ENCODE results near the gene SLC12A3.
A peak's percentile ranks its signal among the peaks of the same experiment; 100 is the strongest.

Gene SLC12A3

DNA sequence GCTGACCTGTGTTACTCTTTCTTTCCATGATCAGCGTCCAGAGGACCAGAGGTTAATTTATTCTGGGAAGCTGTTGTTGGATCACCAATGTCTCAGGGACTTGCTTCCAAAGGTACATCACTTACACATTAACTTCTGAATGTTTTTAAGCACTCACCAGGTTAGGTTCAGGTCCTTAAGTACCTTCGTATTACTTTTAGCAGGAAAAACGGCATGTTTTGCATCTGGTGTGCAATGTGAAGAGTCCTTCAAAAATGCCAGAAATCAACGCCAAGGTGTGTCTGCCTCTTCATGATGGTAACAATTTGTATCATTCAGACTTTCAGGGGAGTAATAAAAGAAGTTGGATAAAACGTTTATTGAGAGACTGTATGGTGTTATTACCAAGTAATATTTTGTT is 70.2 kb downstream of the SLC12A3 start:
- TF ChIP-seq ZFX (IDR thresholded peaks at IDR 0.05; ENCODE audit: borderline replicate concordance), result no peak
- TF ChIP-seq, protein P1, sequence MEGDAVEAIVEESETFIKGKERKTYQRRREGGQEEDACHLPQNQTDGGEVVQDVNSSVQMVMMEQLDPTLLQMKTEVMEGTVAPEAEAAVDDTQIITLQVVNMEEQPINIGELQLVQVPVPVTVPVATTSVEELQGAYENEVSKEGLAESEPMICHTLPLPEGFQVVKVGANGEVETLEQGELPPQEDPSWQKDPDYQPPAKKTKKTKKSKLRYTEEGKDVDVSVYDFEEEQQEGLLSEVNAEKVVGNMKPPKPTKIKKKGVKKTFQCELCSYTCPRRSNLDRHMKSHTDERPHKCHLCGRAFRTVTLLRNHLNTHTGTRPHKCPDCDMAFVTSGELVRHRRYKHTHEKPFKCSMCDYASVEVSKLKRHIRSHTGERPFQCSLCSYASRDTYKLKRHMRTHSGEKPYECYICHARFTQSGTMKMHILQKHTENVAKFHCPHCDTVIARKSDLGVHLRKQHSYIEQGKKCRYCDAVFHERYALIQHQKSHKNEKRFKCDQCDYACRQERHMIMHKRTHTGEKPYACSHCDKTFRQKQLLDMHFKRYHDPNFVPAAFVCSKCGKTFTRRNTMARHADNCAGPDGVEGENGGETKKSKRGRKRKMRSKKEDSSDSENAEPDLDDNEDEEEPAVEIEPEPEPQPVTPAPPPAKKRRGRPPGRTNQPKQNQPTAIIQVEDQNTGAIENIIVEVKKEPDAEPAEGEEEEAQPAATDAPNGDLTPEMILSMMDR (IDR thresholded peaks at IDR 0.05), result no peak
- H3K27ac ChIP-seq, result 0 out of 2 replicates have a peak overlapping the region, but pooled peaks have one; percentile 91

DNA sequence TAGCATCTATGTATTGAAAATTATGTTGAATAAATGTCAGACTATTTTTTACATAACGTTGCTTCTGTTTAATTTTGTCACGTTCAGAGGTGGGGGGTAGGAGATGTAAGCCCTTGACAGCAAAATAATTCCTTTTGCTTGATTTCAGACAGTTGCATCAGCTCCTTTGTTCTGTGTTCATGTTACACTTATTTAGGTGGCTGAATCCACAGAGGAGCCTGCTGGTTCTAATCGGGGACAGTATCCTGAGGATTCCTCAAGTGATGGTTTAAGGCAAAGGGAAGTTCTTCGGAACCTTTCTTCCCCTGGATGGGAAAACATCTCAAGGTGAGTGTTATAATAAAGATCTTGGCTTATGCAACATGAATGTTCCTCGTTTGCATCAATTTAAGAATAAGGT is 71.5 kb downstream of the SLC12A3 start:
- H3K27ac ChIP-seq, result peak overlapping the region; percentile 15; the same call in 1 of the 2 replicates
- no peak for TF ChIP-seq ZFX (IDR thresholded peaks at IDR 0.05; ENCODE audit: borderline replicate concordance)
- TF ChIP-seq, protein P1 (IDR thresholded peaks at IDR 0.05), result no peak

DNA sequence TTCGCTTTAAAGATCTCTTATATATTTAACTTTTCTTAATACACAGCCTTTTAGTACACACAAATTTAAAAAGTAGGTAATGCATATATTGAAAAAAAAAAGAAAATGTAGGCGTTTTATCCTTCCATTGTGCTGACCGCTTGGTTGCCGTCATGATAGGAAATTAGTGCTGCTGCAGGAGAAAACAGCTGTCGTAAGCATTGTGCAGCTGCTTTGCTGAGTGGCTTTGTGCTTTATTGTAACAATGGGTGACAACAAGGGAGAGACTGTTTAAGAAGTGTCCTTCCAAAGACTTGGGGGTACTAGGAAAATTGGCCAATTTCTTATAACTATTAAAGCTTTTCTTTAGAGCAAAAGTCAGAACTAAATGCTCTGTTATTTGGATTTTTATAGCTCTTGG is 71.9 kb downstream of the SLC12A3 start:
- peak overlapping the region; percentile 15; the same call in 1 of the 2 replicates for H3K27ac ChIP-seq
- no peak for TF ChIP-seq ZFX (IDR thresholded peaks at IDR 0.05; ENCODE audit: borderline replicate concordance)
- TF ChIP-seq, protein P1 (IDR thresholded peaks at IDR 0.05), result no peak

DNA sequence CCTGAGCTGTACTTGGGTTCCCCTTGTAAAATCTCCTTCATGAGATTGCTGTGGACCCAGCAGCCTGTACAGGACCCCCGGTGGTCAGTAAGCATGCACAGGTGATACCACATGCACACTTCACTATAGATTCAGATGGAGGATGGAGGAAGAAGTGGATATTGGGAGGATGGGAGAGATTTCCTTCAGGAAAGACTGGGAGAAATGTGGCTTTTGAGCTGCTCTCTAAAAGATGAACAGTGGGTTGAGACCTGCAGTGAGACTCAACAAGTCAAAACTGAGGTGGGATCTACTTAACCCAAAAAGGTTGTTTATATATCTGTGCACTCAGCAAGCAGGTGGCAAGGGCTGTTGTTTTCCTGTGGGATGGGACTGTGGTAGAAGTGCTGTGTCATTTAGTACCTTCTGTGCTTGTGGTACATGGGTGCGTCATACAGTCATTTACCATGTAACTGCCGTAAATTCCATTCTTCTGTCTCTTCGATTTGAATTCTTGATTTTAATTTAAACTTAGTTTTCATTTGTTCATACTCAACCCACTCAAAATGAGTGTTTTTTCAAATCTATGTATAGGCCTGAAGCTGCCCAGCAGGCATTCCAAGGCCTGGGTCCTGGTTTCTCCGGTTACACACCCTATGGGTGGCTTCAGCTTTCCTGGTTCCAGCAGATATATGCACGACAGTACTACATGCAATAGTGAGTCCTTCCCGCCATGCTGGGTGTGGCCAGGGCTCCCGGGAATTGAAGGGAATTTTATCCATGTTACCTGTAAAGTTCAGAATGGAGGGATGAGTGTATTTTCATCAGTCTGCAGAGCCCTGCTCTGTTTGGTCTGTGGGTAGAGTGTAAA is 73.9 kb downstream of the SLC12A3 start:
- 0 out of 2 replicates have a peak overlapping the region, but pooled peaks have one; percentile 6 for H3K27ac ChIP-seq
- TF ChIP-seq ZFX (IDR thresholded peaks at IDR 0.05; ENCODE audit: borderline replicate concordance), result no peak
- TF ChIP-seq, protein P1 (IDR thresholded peaks at IDR 0.05), result no peak

DNA sequence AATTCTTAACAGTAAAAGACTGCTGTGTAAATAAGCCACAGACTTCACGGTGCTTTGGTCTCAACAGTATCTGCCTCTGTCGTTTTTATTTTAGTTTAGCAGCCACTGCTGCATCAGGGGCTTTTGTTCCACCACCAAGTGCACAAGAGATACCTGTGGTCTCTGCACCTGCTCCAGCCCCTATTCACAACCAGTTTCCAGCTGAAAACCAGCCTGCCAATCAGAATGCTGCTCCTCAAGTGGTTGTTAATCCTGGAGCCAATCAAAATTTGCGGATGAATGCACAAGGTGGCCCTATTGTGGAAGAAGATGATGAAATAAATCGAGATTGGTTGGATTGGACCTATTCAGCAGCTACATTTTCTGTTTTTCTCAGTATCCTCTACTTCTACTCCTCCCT is 74.8 kb downstream of the SLC12A3 start:
- H3K27ac ChIP-seq, result 0 out of 2 replicates have a peak overlapping the region, but pooled peaks have one; percentile 6

DNA sequence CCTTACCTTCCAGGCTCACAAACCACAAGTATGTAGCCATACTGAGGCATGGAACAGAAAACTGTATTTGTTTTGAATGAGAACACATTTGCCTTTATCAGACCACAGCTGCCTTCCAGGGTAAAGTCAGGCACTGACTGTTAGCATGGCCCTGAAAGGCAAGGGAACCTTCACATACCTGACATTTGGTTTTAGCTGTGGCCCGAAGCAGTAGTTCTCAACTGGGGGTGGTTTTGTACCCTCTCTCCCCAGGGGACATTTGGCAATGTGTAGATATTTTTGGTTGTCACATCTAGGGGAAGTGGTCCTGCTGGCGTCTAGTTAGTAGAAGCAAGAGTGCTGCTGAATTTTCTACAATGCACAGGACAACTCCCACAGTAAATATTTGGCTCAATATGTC is 76.1 kb downstream of the SLC12A3 start:
- H3K27ac ChIP-seq, result peak overlapping the region; percentile 6; the same call in 1 of the 2 replicates
- no peak for TF ChIP-seq ZFX (IDR thresholded peaks at IDR 0.05; ENCODE audit: borderline replicate concordance)

More for the DNA sequence above, 74.8 kb downstream of the SLC12A3 start:
- TF ChIP-seq, protein P1 (IDR thresholded peaks at IDR 0.05), result no peak
- no peak for TF ChIP-seq ZFX (IDR thresholded peaks at IDR 0.05; ENCODE audit: borderline replicate concordance)

DNA sequence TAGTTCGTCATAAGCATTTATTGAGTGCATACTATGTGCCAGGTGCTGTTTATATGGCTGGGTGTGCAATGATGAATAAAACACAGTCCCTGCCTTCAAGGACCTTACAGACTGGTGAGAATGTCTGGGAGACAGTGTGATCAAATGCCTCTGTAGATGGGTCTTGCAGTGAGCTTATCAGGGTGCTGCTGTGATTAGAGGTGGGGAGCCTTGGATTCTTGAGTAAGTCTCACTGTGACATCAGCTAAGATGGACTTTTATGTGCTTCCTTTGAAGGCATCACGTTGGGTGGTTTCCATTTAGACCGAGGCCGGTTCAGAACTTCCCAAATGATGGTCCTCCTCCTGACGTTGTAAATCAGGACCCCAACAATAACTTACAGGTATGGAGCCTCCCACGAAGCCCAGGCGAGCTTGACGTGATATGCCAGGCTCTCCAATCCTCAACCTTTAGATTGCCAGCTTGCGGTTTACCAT is 76.9 kb downstream of the SLC12A3 start:
- no peak for TF ChIP-seq ZFX (IDR thresholded peaks at IDR 0.05; ENCODE audit: borderline replicate concordance)
- TF ChIP-seq, protein P1 (IDR thresholded peaks at IDR 0.05), result no peak
- H3K27ac ChIP-seq, result no peak overlapping the region
